Ishikawa (cell line): Measurements from ENCODE around the gene PLCB3.

Source experiments
- CEBPB ChIP-seq: IDR thresholded peaks from 2 replicates; pipeline ENCODE4 v1.6.1; 2012
- CREB1 ChIP-seq: IDR thresholded peaks from 2 replicates; pipeline ENCODE4 v1.6.1; 2012; ENCODE audit warnings: low read depth
- EGR1 ChIP-seq: IDR thresholded peaks from 2 replicates; pipeline ENCODE4 v1.6.1; 2012
- EP300 ChIP-seq: IDR thresholded peaks from 2 replicates; pipeline ENCODE4 v1.6.1; 2012; ENCODE audit warnings: borderline replicate concordance
- FOXM1 ChIP-seq: IDR thresholded peaks from 2 replicates; pipeline ENCODE4 v1.6.1; 2012; ENCODE audit warnings: low read depth, borderline replicate concordance
- MAX ChIP-seq: IDR thresholded peaks from 2 replicates; pipeline ENCODE4 v1.6.1; 2012
- NFIC ChIP-seq: IDR thresholded peaks from 2 replicates; pipeline ENCODE4 v1.6.1; 2012
- RAD21 ChIP-seq: IDR thresholded peaks from 2 replicates; pipeline ENCODE4 v1.6.1; 2012; ENCODE audit warnings: low read depth
- REST ChIP-seq: IDR thresholded peaks from 2 replicates; pipeline ENCODE4 v1.6.1; 2012; ENCODE audit warnings: low read depth, mild to moderate bottlenecking
- TAF1 ChIP-seq: IDR thresholded peaks from 2 replicates; pipeline ENCODE4 v1.6.1; 2012; ENCODE audit warnings: low read depth, mild to moderate bottlenecking
- TCF12 ChIP-seq: IDR thresholded peaks from 2 replicates; pipeline ENCODE4 v1.6.1; 2012; ENCODE audit warnings: low read depth
- TEAD4 ChIP-seq: IDR thresholded peaks from 2 replicates; pipeline ENCODE4 v1.6.1; 2012
- USF1 ChIP-seq: IDR thresholded peaks from 2 replicates; pipeline ENCODE4 v1.6.1; 2012
- YY1 ChIP-seq: IDR thresholded peaks from 2 replicates; pipeline ENCODE4 v1.6.1; 2012; ENCODE audit warnings: low read depth
- ZBTB7A ChIP-seq: IDR thresholded peaks from 2 replicates; pipeline ENCODE4 v1.6.1; 2012; ENCODE audit warnings: low read depth

PLCB3 gene

GRCh38 chr11:64267207-64267945, 16.0 kb downstream of the PLCB3 start:
- TF ChIP-seq NFIC (peak; percentile 46; the same call in 1 of the 2 replicates), TCF12 (peak; percentile 39; the same call in 1 of the 2 replicates), EP300 (no peak)

GRCh38 chr11:64268025-64268892, 16.9 kb downstream of the PLCB3 start:
- no peak for TF ChIP-seq TAF1
- no peak for TF ChIP-seq USF1
- TF ChIP-seq CREB1: no peak
- no peak for TF ChIP-seq TEAD4
- TF ChIP-seq EGR1: no peak
- no peak for TF ChIP-seq MAX
- TF ChIP-seq CEBPB: no peak
- no peak for TF ChIP-seq NFIC
- no peak for TF ChIP-seq EP300

- TF ChIP-seq YY1: no peak
- no peak for TF ChIP-seq ZBTB7A
- no peak for TF ChIP-seq TAF1
- TF ChIP-seq CREB1: no peak
- TF ChIP-seq USF1: no peak
- TF ChIP-seq NFIC: 0 out of 2 replicates have a peak, but pooled peaks have one; percentile 29
- TF ChIP-seq MAX: no peak
Observed at GRCh38 chr11:64268893-64269539, 17.7 kb downstream of the PLCB3 start.

GRCh38 chr11:64269540-64270220, 18.4 kb downstream of the PLCB3 start:
- TF ChIP-seq TAF1: peak; percentile 45
- TF ChIP-seq NFIC: peak; percentile 26; the same call in 1 of the 2 replicates
- TF ChIP-seq MAX: peak; percentile 73
- peak; percentile 76 for TF ChIP-seq CEBPB
- peak; percentile 99 for TF ChIP-seq YY1
- TF ChIP-seq ZBTB7A: peak; percentile 92
- TF ChIP-seq USF1: peak; percentile 35
- TF ChIP-seq EGR1: peak; percentile 91
- TF ChIP-seq TEAD4: peak; percentile 8; the same call in 1 of the 2 replicates
- peak; percentile 44; the same call in 1 of the 2 replicates for TF ChIP-seq CREB1
- 0 out of 2 replicates have a peak, but pooled peaks have one; percentile 19 for TF ChIP-seq FOXM1
- no peak for TF ChIP-seq RAD21
- TF ChIP-seq TCF12: peak; percentile 74
- no peak for TF ChIP-seq REST
- TF ChIP-seq EP300: peak; percentile 13; the same call in 1 of the 2 replicates

GRCh38 chr11:64275031-64275800, 23.9 kb downstream of the PLCB3 start:
- TF ChIP-seq RAD21 (no peak), EGR1 (no peak), TEAD4 (no peak), CEBPB (no peak), ZBTB7A (no peak), TAF1 (no peak), EP300 (no peak)
